Measurements from ENCODE around the gene BMP8A. TPM values are rescaled to one million over a fixed set of nuclear protein-coding genes. Genes with fewer than 3 reads are reported as not detected.

BMP8A gene
- total RNA-seq, 1 donor from 2014 or later: 1.3 TPM

GRCh38 chr1:39572379-39573096, 81.1 kb downstream of the BMP8A start:
- no peak for DNase-seq

GRCh38 chr1:39573097-39573465, 81.6 kb downstream of the BMP8A start:
- no peak for DNase-seq

DNA sequence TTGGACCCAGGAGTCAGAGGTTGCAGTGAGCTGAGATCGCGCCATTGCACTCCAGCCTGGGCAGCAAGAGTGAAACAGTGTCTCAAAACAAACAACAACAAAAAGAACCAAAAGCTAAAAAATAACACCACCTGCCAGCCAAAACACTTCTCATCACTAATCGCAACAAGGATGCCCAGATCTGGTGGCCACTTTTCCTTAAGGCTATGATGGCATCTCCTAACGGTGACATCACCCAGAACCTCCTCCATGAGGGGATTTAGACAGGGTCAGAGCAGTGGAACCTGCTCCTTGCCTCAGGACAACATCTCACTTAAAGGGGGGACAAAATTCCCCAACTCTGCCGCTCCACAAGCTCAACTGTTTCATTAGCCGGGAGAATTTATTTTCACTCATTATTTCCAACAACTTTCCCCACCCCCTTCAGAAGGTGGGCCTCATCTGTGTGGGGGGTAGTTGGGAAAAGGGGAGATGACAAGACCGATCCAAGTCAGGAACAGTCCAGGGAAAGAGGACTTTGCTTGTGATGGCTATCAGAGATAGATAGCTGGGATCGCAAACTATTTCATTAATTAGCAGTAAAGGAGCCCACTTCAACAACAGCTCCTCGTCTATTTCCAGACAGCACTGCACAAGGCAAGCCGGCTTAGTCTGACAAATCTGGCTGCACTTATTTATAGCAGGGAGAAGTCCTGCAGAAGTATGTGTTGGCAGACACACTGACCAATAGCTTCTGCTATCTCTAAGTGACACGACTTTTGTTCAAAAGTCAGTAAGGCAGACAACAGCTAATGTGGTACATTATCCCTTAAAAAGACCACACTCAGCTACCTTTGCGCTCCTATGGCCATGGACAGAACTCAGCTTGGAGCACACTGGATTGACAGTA, 82.5 kb downstream of the BMP8A start:
- DNase-seq: no peak

- no peak for DNase-seq
These were observed 83.2 kb downstream of the BMP8A start for GRCh38 chr1:39574646-39575045.

Small RNA genes lying within 50 kb of the gene (small RNA-seq; reads per million reads assigned to genes)
- 10.0 reads per million, percentile 92 among the genes with 10 or more reads in this experiment for gene SNORA55 (ENCODE audit: low replicate concordance)

Other genes with a start within 250 kb of the BMP8A start
- 138 TPM for gene PABPC4, start 85.2 kb downstream of the BMP8A start, total RNA-seq
- gene HEYL, start 148.0 kb downstream of the BMP8A start, total RNA-seq: 5.2 TPM
- gene NT5C1A, start 180.5 kb downstream of the BMP8A start, total RNA-seq: 2.0 TPM
- 0.20 TPM for gene HPCAL4, start 199.8 kb downstream of the BMP8A start, total RNA-seq
- gene PPIE, start 247.2 kb downstream of the BMP8A start, total RNA-seq: 26.0 TPM

All from skin of body (tissue), 3 donors.